H1 (cell line): ENCODE measurements around the gene ADD2. TPM values are rescaled to one million over a fixed set of nuclear protein-coding genes. Genes with fewer than 3 reads are reported as not detected.

Experiments
- CTCF ChIA-PET: fragments of 300-600 bp; sonication (Branson Sonifier 250); formaldehyde crosslinking; loops from one replicate; lab custom pipeline; 2021; ENCODE audit not compliant: partially characterized antibody; lab: Charles Lee
- POLR2A ChIA-PET: fragments of 300-600 bp; sonication (Branson Sonifier 250); formaldehyde crosslinking; loops from one replicate; lab custom pipeline; 2021; ENCODE audit warnings: inconsistent platforms; ENCODE audit not compliant: partially characterized antibody; lab: Charles Lee
- DNase-seq, 2 experiments: peaks; one replicate each; pipeline versions ENCODE4 v3.0.0 to v3.0.0-alpha.2; 2010 to 2022; ENCODE audit warnings: low spot score in 2 of 2, low read depth in 1 of 2, mixed read lengths in 1 of 2
- FAIRE-seq: peaks from 2 replicates; lab custom pipeline; 2011; peaks lifted over from hg19 to GRCh38; lab: Jason Lieb, UNC
- H2AFZ ChIP-seq: 2 replicates; pipeline ENCODE4 v1.8.1; 2012; ENCODE audit warnings: low read length, inconsistent platforms
- H2AK5ac ChIP-seq: 2 replicates; pipeline ENCODE4 v1.6.1; 2013; ENCODE audit warnings: low read depth, low read length
- H2BK120ac ChIP-seq: replicated peaks from 2 replicates; pipeline ENCODE3; 2013; ENCODE audit warnings: low read depth, low read length, inconsistent platforms
- H2BK12ac ChIP-seq: 2 replicates; pipeline ENCODE4 v1.6.1; 2013; ENCODE audit warnings: low read depth, low read length
- H2BK15ac ChIP-seq: 2 replicates; pipeline ENCODE4 v1.6.1; 2013; ENCODE audit warnings: low read length
- H2BK20ac ChIP-seq: 2 replicates; pipeline ENCODE4 v1.6.1; 2013; ENCODE audit warnings: low read length
- H2BK5ac ChIP-seq: 2 replicates; pipeline ENCODE4 v1.6.1; 2013; ENCODE audit warnings: low read depth, low read length
- H3K14ac ChIP-seq: 2 replicates; pipeline ENCODE4 v1.6.1; 2013; ENCODE audit warnings: inconsistent platforms; ENCODE audit not compliant: insufficient read length
- H3K18ac ChIP-seq: 2 replicates; pipeline ENCODE4 v1.6.1; 2013; ENCODE audit warnings: low read length; ENCODE audit errors: extremely low read depth
- H3K23ac ChIP-seq: 2 replicates; pipeline ENCODE4 v1.6.1; 2013; ENCODE audit warnings: inconsistent platforms; ENCODE audit not compliant: insufficient read length
- H3K23me2 ChIP-seq: 2 replicates; pipeline ENCODE4 v1.6.1; 2013; ENCODE audit warnings: low read depth, low read length
- H3K27ac ChIP-seq: 2 replicates; pipeline ENCODE4 v1.6.1; 2011; ENCODE audit warnings: low read depth, low read length, inconsistent platforms
- H3K27me3 ChIP-seq, 4 experiments: replicated peaks in 1 of 4; 1 replicate in 1 of 4; 2 replicates in 3 of 4; pipeline versions ENCODE4 v1.6.1 to v1.8.1; 2011 to 2013; ENCODE audit warnings: low read length in 3 of 4, mild to moderate bottlenecking in 3 of 4, inconsistent platforms in 2 of 4, mixed read lengths in 2 of 4, moderate library complexity in 1 of 4; ENCODE audit not compliant: control insufficient read depth in 3 of 4, insufficient read depth in 3 of 4; ENCODE audit errors: extremely low read depth in 1 of 4
- H3K36me3 ChIP-seq, 4 experiments: 2 replicates each; pipeline versions ENCODE4 v1.6.1 to v1.8.1; 2011 to 2013; ENCODE audit warnings: mild to moderate bottlenecking in 4 of 4, low read length in 3 of 4, moderate library complexity in 2 of 4, control low read depth in 1 of 4, inconsistent platforms in 1 of 4; ENCODE audit not compliant: insufficient read depth in 4 of 4, control insufficient read depth in 2 of 4
- H3K4ac ChIP-seq: replicated peaks from 2 replicates; pipeline ENCODE3; 2013; ENCODE audit warnings: low read length, low read depth, mixed read lengths, inconsistent platforms; ENCODE audit not compliant: insufficient read length
- H3K4me1 ChIP-seq, 4 experiments: replicated peaks in 1 of 4; 1 replicate in 1 of 4; 2 replicates in 3 of 4; pipeline versions ENCODE4 v1.6.1 to v1.8.1; 2011 to 2013; ENCODE audit warnings: low read length in 3 of 4, inconsistent platforms in 2 of 4, mixed read lengths in 1 of 4; ENCODE audit not compliant: insufficient read depth in 4 of 4, control insufficient read depth in 3 of 4
- H3K4me2 ChIP-seq, 2 experiments: 2 replicates each; pipeline versions ENCODE4 v1.6.1 to v1.8.1; 2011 to 2013; ENCODE audit warnings: low read depth in 2 of 2, low read length in 2 of 2, control low read depth in 1 of 2, inconsistent platforms in 1 of 2, mild to moderate bottlenecking in 1 of 2; ENCODE audit not compliant: insufficient read depth in 1 of 2
- H3K4me3 ChIP-seq, 4 experiments: fragments of 200-600, 300-600 bp in 1 of 4; sonication (generic), shearing (Covaris generic), sonication (Bioruptor Twin) in 1 of 4; 2 replicates each; pipeline versions ENCODE4 v1.5.1 to v1.8.1; 2011 to 2016; ENCODE audit warnings: low read length in 4 of 4, low read depth in 3 of 4, control low read depth in 2 of 4, inconsistent platforms in 2 of 4, mild to moderate bottlenecking in 2 of 4, mixed read lengths in 1 of 4, moderate library complexity in 1 of 4; ENCODE audit not compliant: insufficient read depth in 2 of 4; ENCODE audit errors: extremely low read depth in 1 of 4
- H3K56ac ChIP-seq: replicated peaks from 2 replicates; pipeline ENCODE3; 2013; ENCODE audit warnings: low read depth, mild to moderate bottlenecking, mixed read lengths, low read length, inconsistent platforms; ENCODE audit not compliant: insufficient read length
- H3K79me1 ChIP-seq: 2 replicates; pipeline ENCODE4 v1.6.1; 2013; ENCODE audit warnings: low read depth, low read length, control low read depth
- H3K79me2 ChIP-seq, 2 experiments: 2 replicates each; pipeline versions ENCODE4 v1.6.1 to v1.8.1; 2012 to 2013; ENCODE audit warnings: low read length in 2 of 2, mild to moderate bottlenecking in 2 of 2, inconsistent platforms in 1 of 2; ENCODE audit not compliant: insufficient read depth in 2 of 2, control insufficient read depth in 1 of 2
- H3K9ac ChIP-seq, 4 experiments: replicated peaks in 1 of 4; 1 replicate in 1 of 4; 2 replicates in 3 of 4; pipeline versions ENCODE4 v1.6.1 to v1.8.1; 2011 to 2013; ENCODE audit warnings: low read depth in 3 of 4, low read length in 3 of 4, control low read depth in 2 of 4, mild to moderate bottlenecking in 2 of 4, moderate library complexity in 2 of 4, inconsistent platforms in 1 of 4; ENCODE audit errors: extremely low read depth in 1 of 4
- H3K9me3 ChIP-seq, 2 experiments: 2 replicates each; pipeline versions ENCODE4 v1.6.1 to v1.8.1; 2012 to 2013; ENCODE audit warnings: mild to moderate bottlenecking in 2 of 2, moderate library complexity in 2 of 2, control low read depth in 1 of 2, inconsistent platforms in 1 of 2, low read depth in 1 of 2, low read length in 1 of 2, mixed read lengths in 1 of 2; ENCODE audit not compliant: insufficient read depth in 2 of 2
- H4K20me1 ChIP-seq, 2 experiments: replicated peaks in 1 of 2; 2 replicates each; pipeline versions ENCODE3 to v1.8.1; 2011 to 2013; ENCODE audit warnings: inconsistent platforms in 2 of 2, low read length in 2 of 2, mild to moderate bottlenecking in 1 of 2; ENCODE audit not compliant: insufficient read depth in 2 of 2, control insufficient read depth in 1 of 2
- H4K5ac ChIP-seq: 2 replicates; pipeline ENCODE4 v1.6.1; 2013; ENCODE audit warnings: low read length, low read depth, mixed read lengths, inconsistent platforms; ENCODE audit not compliant: insufficient read length
- H4K8ac ChIP-seq: 2 replicates; pipeline ENCODE4 v1.8.0; 2013; ENCODE audit warnings: mild to moderate bottlenecking, moderate library complexity, low read length, inconsistent platforms; ENCODE audit not compliant: insufficient read depth; ENCODE audit errors: extremely low read depth
- H4K91ac ChIP-seq: replicated peaks from 2 replicates; pipeline ENCODE3; 2013; ENCODE audit warnings: low read length, mixed read lengths, inconsistent platforms; ENCODE audit not compliant: insufficient read length
- FOSL1 ChIP-seq: IDR thresholded peaks from 2 replicates; pipeline ENCODE4 v1.6.1; 2011; ENCODE audit warnings: mild to moderate bottlenecking, low read depth, low read length, moderate library complexity; ENCODE audit not compliant: insufficient read depth
- JUND ChIP-seq: IDR thresholded peaks from 2 replicates; pipeline ENCODE4 v1.6.1; 2011; ENCODE audit warnings: mild to moderate bottlenecking, improper control_type of control experiment, low read length
- WGBS, 2 experiments: shearing (Covaris generic) in 1 of 2; methylation state at CpG; one replicate each; pipeline versions ENCODE4 v1.1.6 to v1.1.7; 2013 to 2015; ENCODE audit warnings: low lambda C conversion rate in 2 of 2, mixed read lengths in 2 of 2, inconsistent platforms in 1 of 2, low coverage in 1 of 2, missing lambda C conversion rate in 1 of 2; ENCODE audit not compliant: insufficient replicate concordance in 2 of 2, insufficient coverage in 1 of 2, insufficient read length in 1 of 2; ENCODE audit errors: extremely low coverage in 1 of 2, missing lambda C conversion rate in 1 of 2; 5-methylcytosine and 5-hydroxymethylcytosine counted together
- polyA plus RNA-seq, 7 experiments: library from polyadenylated mRNA; depleted of rRNA in 3 of 7; stranded (reverse) in 5 of 7; unstranded in 2 of 7; fragments of >200 nt in 5 of 7; fragments of 200-250 nt in 2 of 7; gene quantifications; 1 replicate in 5 of 7; 2 replicates in 1 of 7; 4 replicates in 1 of 7; pipeline versions ENCODE4 v1.2.1 to v1.2.3, GENCODE V29; 2011 to 2013; ENCODE audit warnings: missing spikeins in 2 of 7, mixed read lengths in 2 of 7
- total RNA-seq: library from RNA; stranded (reverse); fragmentation: NEBNext Ultra II Directional; extraction: Animal tissue kit (Norgen Biotek cat#: 25700); gene quantifications from 2 replicates; pipeline ENCODE4 v1.2.1, GENCODE V29; 2021
- TF ChIP-seq, protein P1 (sequence below): IDR thresholded peaks from 2 replicates; pipeline ENCODE4 v1.6.1; 2011; ENCODE audit warnings: low read depth, mild to moderate bottlenecking, low read length; ENCODE audit not compliant: insufficient read depth

The ADD2 gene
- total and polyA plus RNA-seq, 2 of the 8 experiments (the other 6 are each of a cell fraction or from before 2014, with no cell fraction given): 58.5 to 170 TPM

DNA sequence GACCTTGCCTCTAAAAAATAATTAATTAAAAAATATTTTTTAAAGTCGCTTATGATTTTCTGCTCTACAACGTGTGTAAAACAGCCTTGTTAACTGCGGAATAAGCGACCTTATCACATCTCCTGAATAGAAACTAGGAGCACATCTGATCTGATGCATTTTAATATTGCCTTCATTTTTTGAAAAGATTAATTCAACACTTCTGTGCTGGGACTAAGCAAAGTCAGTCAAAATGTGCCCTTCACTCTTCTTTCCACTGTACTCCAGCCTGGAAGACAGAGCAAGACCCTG lies 39.8 kb upstream of the ADD2 start:
- no peaks in the 10 kb centered on the region for H3K79me2 ChIP-seq
- H3K4me1 ChIP-seq: no peaks in the 10 kb centered on the region
- no peak overlapping the region for H3K4me2 ChIP-seq
- no peak overlapping the region for H4K91ac ChIP-seq
- H2AK5ac ChIP-seq: no peak overlapping the region
- H3K9me3 ChIP-seq: no peaks in the 10 kb centered on the region
- no peak overlapping the region for H2BK12ac ChIP-seq
- DNase-seq (no peak), FAIRE-seq (no peak)
- H3K18ac ChIP-seq: no peak overlapping the region
- WGBS, 2 experiments: 85% methylated on average over 4 of the region's 4 CpGs; no CpG with 5 or more reads in 1 of the 2 experiments
- no peaks in the 10 kb centered on the region for H3K23me2 ChIP-seq
- no peak overlapping the region for H3K4me3 ChIP-seq
- H2AFZ ChIP-seq: no peak overlapping the region
- no peak overlapping the region for H4K8ac ChIP-seq
- no peak overlapping the region for H2BK15ac ChIP-seq
- H3K14ac ChIP-seq: no peak overlapping the region
- TF ChIP-seq, protein P1, sequence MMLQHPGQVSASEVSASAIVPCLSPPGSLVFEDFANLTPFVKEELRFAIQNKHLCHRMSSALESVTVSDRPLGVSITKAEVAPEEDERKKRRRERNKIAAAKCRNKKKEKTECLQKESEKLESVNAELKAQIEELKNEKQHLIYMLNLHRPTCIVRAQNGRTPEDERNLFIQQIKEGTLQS: no peak
- no peak for TF ChIP-seq JUND
- TF ChIP-seq FOSL1: no peak
- H3K4ac ChIP-seq: no peak overlapping the region
- peaks cover 0 to 1% (median 0%) of the 10 kb centered on the region in 4 experiments; a peak in 1 of 7 replicates for H3K27me3 ChIP-seq
- no peak overlapping the region for H3K23ac ChIP-seq
- CTCF ChIA-PET: interaction anchor here (0.8 to 2.0 kb wide), 8 partner anchors 10 to 139 kb away, joined by 3 to 6 read pairs (median 4); partner anchors contain the start of gene FIGLA
- H3K36me3 ChIP-seq: no peaks in the 10 kb centered on the region
- H2BK5ac ChIP-seq: no peak overlapping the region
- H2BK20ac ChIP-seq: no peak overlapping the region
- H2BK120ac ChIP-seq: no peak overlapping the region
- H3K27ac ChIP-seq: no peak overlapping the region
- no peak overlapping the region for H3K56ac ChIP-seq
- POLR2A ChIA-PET: no interaction called here
- no peak overlapping the region for H3K9ac ChIP-seq
- no peaks in the 10 kb centered on the region for H3K79me1 ChIP-seq
- no peak overlapping the region for H4K5ac ChIP-seq
- peaks cover 0 to 2% of the 10 kb centered on the region in 2 experiments for H4K20me1 ChIP-seq
